Measurements from ENCODE around the gene STIM2. TPM values are rescaled to one million over a fixed set of nuclear protein-coding genes. Genes with fewer than 3 reads are reported as not detected.

STIM2 gene
- polyA plus RNA-seq, 3 donors = 3.8 to 18.4 (median 7.6) TPM

DNA sequence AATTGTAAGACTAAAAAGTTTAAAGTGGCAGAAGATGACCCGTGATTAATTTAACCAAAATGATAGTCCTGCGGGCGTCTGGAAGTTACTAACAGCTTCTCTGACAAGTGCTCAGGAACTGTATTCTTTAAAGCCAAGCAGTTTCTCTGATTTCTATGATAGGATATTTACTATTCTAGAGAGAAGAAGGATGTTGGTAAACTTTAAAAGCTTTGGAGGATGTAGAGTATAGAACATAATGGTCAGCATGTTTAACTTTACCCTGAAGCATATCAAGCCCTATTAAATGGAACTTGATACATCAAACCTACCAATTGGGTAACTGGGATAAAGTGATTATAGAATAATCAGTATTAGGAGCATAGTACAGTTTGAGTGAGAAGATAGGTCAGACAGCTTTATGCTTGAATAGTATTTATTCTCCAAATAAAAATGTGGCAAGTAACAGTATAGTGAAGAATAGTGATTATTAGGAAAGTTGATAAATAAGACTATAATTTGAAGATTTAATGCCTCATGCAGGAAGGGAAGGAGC is 1.8 kb downstream of the STIM2 start:
- WGBS, 3 donors = 5 to 9% (median 9%) methylated on average over 3 of the region's 3 CpGs
- H3K27ac ChIP-seq (ENCODE audit: low read depth, low read length) = no peak overlapping the region

DNA sequence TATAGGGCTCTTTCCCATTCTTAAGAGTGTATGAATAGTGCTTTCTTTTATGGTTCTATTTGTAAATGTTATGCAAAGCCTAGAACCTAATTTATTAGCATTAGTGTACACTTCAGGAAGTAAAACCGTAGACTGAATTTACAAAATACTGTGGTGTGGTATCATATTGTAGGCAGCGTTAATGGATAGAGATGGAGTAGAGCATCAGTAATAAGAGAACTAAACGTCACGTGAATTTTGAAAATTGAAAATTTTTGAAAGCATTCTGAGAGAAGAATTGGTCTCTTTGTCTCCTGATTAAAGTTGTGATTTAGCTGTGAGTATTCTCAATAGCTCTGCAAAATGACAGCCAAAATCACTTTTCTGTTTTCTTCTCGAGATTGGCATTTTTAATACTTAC is 2.9 kb downstream of the STIM2 start:
- WGBS, 3 donors = 32 to 61% (median 60%) methylated on average over 5 of the region's 5 CpGs
- H3K27ac ChIP-seq (ENCODE audit: low read depth, low read length) = no peak overlapping the region

DNA sequence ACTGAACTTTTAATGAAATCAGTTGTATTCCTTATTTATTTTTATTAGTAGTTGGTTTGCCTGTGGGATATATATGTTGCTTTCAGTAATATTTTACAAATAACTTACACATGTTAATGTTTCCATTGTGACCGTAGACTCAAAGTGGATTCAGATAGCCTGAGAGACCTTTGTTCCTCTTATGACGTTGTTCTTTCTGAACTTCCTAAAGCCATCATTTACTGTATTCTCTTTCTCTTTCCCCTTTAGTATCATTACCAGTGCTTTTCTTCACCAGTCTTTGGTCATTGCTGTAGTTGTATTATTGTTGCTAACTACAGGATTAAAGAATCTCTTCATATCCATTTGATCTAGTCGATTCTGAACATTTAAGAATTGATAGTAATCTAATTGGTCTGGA is 4.3 kb downstream of the STIM2 start:
- no peak overlapping the region for H3K27ac ChIP-seq (ENCODE audit: low read depth, low read length)
- 43 to 57% (median 53%) methylated on average over 3 of the region's 3 CpGs for WGBS, 3 donors

DNA sequence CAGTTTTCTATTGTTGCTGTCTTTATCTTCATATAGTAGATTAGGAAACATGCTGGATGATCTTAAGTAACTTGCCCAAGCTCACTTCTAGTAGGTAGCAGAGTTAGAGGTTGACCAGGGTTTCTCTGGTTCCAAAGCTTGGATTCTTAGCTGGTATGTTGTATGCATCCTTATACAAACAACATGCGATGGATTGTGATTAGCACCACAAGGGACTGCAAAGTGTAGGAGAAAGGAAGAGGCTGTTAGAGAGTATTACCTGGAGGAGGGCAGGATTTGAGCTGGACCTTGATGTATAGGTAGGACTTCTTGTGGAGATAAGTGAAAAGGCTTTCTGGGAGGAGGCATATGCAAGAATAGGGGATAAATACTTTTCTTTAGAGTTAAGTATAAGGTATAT is 5.6 kb downstream of the STIM2 start:
- WGBS, 3 donors = 79 to 100% (median 93%) methylated on average over 1 of the region's 1 CpG
- H3K27ac ChIP-seq (ENCODE audit: low read depth, low read length) = no peak overlapping the region

DNA sequence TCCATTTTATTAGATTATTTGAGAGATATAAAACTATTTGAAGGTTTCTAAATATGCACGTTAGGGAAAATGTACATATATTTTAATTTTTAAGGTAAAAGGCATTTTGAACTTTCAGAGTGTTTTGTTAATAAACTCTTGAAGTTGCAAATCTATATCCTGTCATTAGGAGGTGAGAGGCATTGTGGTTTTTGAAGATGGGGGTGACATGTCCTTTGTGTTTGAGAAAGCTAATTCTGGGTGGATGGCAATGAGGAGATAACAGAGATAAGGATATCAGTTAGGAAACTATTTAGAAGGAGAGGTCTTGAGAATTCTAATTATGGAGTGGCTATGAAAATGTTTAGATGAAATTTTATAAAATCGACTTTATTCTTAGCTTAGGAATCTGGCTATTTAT is 6.1 kb downstream of the STIM2 start:
- 84 to 89% (median 84%) methylated on average over 2 of the region's 2 CpGs for WGBS, 3 donors

DNA sequence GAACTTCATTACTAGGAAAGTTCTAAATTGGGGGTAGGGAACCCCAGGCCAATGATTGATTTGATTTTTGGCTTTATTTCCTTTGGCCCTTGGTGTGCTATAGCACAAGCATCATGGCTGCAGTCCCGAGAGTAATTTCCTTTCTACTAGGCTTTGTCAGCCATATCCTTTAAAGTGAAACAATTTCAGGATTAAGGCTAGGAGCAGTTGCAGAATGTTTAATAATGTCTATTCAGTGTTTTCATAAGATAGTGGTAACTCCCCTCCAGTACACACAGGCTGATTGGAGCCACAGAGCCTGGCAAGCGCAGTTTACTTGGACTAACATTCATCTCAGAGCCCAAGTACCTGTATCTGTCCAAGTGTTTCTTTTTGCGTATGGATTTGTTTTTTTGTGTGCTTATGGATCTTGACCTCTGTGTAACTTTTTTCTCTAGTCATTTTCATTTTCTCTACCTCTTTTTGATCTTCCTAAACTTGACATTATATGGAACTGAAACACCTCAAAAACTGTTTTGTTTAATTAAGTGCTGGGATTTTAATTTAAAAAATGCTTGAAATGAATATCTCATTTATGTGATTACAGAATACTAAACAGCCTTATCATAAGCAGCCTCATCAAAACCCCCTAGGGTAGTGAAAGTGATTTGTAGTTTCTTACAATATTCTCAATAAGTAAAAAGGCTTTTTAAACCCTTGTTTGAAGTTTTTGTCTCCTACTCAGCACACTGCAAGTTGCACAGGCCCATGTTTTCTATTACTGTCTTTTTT is 7.5 kb downstream of the STIM2 start:
- no peak overlapping the region for H3K27ac ChIP-seq (ENCODE audit: low read depth, low read length)

More for the DNA sequence above, 6.1 kb downstream of the STIM2 start:
- H3K27ac ChIP-seq (ENCODE audit: low read depth, low read length) = no peak overlapping the region

DNA sequence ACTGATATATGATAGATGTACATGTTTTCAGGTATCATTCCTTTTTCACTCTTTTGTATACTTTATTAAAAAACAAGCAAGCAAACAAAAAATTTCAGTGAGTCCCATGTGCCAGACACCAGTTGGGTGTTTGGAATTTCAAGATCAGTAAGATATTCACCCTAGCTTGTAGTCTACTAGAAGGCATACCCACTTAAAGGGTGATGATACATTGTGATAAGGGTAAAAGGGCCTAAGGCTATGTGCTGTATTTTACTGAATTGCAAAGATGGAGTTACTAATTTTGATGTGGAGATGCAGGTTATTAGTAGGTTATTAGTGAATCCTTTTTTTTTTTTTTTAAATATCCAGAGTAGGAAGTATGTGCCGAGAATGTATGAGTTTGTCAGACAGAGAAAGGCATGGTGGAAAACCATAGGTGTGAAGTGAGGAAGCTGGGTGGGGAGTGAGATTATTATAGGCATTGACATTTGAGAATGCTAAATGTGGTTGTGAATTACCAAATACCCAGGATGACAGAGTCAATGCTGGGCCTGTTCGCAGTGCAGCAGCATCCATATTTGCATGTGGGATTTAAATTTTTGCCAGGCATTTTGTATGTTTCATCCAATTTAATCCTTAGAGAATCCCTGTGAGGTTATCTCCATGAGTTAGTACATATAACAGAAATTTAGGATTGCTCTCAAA is 10.1 kb downstream of the STIM2 start:
- WGBS, 3 donors = 90 to 98% (median 96%) methylated on average over 2 of the region's 2 CpGs
- H3K27ac ChIP-seq (ENCODE audit: low read depth, low read length) = no peak overlapping the region

More for the DNA sequence above, 7.5 kb downstream of the STIM2 start:
- WGBS, 3 donors = 30 to 66% (median 64%) methylated on average over 3 of the region's 3 CpGs

DNA sequence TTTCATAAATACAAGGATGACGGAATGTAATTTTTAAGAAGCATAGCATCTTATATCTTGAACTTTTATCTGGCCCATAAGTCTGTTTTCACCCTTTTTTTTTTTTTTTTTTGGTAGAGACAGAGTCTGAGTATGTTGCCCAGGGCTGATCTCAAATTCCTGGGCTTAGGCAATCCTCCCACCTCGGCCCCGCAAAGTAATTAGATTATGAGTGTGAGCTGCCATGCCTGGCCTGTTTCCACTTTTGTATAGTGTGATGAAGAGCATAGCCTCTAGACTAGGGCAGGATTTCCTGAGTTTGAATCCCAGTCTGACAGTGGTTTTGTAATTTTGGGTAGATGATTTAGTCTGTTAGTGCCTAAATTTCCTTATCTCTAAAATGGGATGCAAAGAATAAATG is 11.0 kb downstream of the STIM2 start:
- no peak overlapping the region for H3K27ac ChIP-seq (ENCODE audit: low read depth, low read length)
- 56 to 63% (median 62%) methylated on average over 3 of the region's 3 CpGs for whole genome bisulfite sequencing, 3 donors

DNA sequence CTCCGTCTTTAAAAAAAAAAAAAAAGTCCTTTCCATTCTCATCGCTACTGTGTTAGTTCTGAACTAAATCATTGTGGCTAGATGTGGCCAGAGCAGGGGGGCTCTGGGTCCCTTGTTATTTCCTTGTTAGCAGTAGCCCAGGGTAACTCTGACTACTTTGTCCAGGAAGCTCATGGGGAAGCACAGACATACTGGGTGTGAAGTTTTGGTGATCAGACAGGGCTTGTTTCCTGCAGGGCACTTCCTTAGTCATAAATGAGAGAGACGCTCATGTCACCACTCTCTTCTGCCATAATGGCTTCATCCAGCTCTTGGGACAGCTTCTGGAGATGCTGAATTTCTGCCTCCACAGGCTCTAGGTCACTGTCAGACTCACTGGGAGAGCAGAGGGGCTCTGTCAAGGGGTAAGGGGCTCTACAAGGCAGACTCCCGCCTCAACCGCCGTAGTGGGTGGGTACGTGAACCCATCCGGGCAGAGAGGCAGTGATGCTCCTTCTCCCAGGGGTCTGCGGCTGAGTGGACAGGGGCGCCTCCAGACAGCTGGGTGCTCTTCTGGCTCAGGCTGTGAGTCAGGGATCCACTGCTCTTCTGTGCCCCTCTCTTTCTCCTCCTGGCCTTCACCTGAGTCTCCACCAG is 12.9 kb downstream of the STIM2 start:
- no peak overlapping the region for H3K27ac ChIP-seq (ENCODE audit: low read depth, low read length)
- WGBS, 3 donors = 78 to 95% (median 82%) methylated on average over 10 of the region's 10 CpGs

DNA sequence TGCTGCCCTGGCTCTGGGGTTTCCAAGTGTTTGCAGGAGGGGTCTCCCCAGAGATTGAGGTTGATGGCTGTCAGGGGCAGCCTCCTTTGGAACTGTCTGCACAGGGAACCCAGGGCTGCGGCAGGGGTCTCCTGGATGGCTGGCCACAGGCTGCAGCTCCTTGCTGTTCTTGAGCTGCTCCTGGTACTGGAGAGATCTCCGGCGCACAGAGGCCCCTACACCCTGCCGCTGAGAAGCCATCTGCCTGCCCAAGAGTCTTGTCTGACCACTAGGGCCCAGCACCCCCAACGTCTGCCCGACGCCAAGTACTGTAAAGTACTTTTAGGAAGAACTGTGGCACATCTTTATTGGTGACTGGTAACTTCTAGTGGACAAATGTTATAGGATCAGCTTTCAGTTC is 13.5 kb downstream of the STIM2 start:
- no peak overlapping the region for H3K27ac ChIP-seq (ENCODE audit: low read depth, low read length)
- WGBS, 3 donors = 94 to 96% (median 96%) methylated on average over 7 of the region's 7 CpGs

DNA sequence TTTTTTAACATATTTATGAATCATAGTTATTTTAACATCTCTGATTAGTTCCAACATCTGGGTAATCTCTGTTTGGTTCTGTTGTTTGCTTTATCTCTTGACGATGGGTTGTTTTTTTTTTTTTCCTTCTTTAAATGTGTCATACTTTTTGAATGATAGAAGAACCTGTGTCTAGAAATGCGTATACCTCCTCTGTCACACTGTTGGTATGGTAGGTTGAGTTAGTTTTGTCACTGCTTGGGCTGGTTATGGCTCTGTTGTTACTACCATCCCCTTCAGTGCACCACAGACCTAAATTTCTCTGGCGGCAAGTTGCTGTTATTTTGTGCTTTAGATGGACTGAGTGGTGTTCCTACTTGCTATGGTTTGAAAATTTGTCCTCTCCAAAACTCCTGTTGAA is 16.8 kb downstream of the STIM2 start:
- WGBS, 3 donors = 84 to 97% (median 95%) methylated on average over 3 of the region's 3 CpGs
- no peak overlapping the region for H3K27ac ChIP-seq (ENCODE audit: low read depth, low read length)

DNA sequence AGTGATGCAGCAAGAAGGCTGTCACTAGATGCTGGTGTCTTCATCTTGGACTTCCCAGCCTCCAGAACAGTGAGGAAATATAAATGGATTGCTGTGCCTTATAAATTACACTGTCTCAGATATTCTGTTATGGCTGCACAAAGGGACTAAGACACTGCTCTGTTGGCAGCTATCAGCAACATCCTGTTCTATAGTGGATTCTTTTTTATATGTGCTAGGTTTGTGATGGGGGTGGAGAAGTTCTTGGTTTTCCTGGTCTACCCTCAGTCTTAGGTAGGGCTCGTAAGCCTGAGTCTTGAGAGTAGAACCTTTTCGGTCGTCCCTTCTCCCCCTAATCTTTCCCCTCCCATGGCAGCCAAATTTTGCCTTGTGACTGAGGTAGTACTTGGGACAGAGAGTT is 17.3 kb downstream of the STIM2 start:
- H3K27ac ChIP-seq (ENCODE audit: low read depth, low read length) = no peak overlapping the region
- 92 to 99% (median 96%) methylated on average over 3 of the region's 3 CpGs for WGBS, 3 donors

DNA sequence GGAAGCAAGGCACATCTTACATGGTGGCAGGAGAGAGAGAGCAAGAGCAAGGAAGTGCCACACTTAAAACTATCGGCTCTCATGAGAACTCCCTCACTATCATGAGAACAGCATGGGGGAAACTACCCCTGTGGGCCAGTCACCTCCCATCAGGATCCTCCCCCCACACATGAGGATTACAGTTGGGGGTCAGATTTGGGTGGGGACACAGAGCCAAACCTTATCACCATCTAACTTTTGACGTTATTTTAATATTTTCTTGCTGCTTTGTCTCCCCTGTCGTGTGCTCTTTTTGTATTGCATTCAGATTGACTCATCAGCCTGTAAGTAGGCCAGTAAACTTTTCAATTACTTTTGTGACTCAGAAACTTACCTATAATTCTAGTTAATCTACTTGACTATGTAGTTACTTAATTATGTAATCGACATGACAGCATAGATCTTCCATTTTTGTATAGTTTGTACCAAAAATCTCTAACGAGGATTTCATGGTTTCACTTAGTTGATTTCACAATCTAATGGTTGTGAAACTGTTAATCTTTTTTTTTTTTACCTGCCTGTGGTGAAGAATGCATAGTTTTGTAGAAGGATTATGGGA is 18.3 kb downstream of the STIM2 start:
- no peak overlapping the region for H3K27ac ChIP-seq (ENCODE audit: low read depth, low read length)
- WGBS, 3 donors = 71 to 91% (median 76%) methylated on average over 5 of the region's 5 CpGs

DNA sequence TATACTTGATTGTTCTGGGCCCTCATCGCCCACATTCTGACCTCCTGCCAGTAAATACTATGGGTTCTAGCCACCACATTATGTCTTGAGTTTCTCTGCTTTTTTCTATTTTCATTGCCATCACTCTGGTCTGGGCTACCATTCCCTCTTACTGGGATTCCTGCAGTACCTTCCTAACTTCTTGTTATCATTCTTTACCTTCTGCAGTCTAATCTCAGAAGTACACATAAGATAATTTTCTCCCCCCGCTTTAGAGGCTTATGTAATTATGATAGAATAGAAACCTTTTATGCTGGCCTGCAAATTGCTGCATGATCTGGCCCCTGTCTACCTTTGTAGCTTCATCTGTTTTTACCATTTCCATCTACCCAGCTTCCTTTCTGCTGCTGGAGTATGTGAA is 19.2 kb downstream of the STIM2 start:
- WGBS, 3 donors = 60 to 89% (median 86%) methylated on average over 2 of the region's 2 CpGs
- H3K27ac ChIP-seq (ENCODE audit: low read depth, low read length) = no peak overlapping the region

DNA sequence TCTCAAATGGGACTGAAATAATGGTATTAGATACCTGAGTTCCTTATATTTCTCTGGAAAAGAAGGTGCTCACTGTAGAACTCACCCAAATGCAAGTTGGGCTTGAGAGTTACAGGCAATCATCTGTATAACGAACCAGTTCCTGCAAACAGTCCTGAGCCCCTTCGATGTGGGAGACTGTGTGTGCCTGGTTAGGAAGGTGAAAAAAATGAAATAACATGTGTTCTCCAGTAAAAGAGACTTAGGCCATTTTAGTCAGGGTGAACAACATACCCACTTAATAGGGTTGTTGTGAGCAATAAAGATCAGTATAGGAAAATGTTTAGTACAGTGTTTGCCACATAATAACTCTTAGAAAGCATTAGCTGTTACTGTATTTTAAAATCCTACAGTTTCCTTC is 23.4 kb downstream of the STIM2 start:
- 39 to 55% (median 51%) methylated on average over 2 of the region's 2 CpGs for WGBS, 3 donors
- H3K27ac ChIP-seq (ENCODE audit: low read depth, low read length) = no peak overlapping the region

DNA sequence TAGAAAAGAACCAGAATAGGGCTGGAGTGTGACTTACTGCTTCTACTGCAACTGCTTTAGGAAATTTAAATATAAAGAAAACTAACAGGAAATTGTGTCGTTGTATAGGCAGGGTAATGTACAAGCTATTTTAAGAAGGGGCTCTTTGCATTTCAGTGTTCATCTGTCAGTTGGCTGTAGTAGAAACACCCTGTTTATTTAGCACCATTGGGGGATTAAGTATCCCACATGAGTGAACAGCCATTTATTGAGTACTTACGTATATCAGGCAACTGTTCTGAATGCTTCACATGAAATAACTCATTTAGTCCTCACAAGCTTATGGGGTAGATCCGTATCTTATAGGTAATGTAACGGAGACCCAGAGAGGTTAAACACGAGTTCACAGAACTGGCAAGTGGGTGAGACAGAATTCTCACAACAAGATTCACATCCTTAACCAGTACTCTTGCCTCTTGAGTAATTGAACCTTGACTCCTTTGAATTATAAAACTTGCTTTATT is 23.9 kb downstream of the STIM2 start:
- H3K27ac ChIP-seq (ENCODE audit: low read depth, low read length) = no peak overlapping the region
- WGBS, 3 donors = 61 to 73% (median 66%) methylated on average over 5 of the region's 5 CpGs

DNA sequence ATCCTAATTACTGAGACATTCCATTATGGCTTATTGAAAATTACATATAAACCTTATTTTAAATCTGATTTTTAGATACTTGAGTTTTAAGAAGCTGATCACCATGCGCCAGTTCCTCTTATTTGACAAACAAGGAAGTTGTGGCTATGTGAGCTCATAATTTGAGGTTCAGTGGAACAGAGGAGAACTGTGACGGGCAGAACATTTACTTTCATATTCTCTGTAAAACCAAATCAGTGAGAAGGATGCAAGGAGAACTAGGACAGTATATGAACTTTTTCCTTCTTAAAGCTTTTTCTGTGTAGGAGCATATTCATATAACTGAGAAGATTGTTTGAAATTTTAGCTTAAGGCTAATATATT is 25.3 kb downstream of the STIM2 start:
- no peak overlapping the region for H3K27ac ChIP-seq (ENCODE audit: low read depth, low read length)

DNA sequence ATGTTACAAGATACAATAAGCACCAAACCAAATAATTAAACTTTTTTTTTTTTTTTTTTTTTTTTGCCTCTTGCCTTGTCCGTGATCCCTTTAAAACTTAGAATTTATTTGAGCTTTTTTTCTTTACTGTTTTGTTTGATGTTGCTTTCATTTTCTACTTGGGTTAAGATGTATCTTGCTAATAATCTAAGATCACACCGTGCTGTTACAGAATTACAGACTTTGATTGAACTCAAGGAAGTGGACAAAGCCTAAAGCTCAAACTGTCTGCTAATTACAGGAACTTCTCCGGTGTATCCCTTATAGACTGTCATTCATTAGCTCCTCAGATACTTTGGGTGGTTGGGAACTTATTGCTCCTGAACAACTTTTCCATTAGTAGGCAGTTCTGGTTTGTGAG is 26.5 kb downstream of the STIM2 start:
- H3K27ac ChIP-seq (ENCODE audit: low read depth, low read length) = no peak overlapping the region
- 38 to 66% (median 40%) methylated on average over 3 of the region's 3 CpGs for WGBS, 3 donors

More for the DNA sequence above, 25.3 kb downstream of the STIM2 start:
- WGBS, 3 donors = 43 to 84% (median 47%) methylated on average over 2 of the region's 2 CpGs

DNA sequence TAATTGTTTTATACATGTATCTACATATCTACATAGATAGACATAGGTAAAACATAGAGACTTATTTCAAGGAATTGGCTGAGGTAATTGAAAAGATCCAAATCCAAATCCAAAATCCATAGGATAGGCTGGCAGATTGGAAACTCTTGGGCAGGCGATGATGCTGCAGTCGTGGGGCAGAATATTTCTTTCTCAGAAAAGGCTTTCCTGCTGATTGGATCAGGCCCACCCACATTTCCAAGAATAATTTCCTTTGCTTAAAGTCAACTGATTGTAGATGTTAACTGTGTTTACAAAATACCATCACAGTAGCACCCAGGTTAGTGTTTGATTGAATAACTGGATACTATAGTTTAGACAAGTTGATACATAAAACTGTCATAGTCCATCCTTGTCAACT is 27.2 kb downstream of the STIM2 start:
- WGBS, 3 donors = 82 to 89% (median 85%) methylated on average over 2 of the region's 2 CpGs

More for the DNA sequence above, 27.2 kb downstream of the STIM2 start:
- no peak overlapping the region for H3K27ac ChIP-seq (ENCODE audit: low read depth, low read length)

All from adipose tissue (tissue), 3 donors.